SHP77 (cell line): ENCODE data around the gene LRGUK.

Experiments used
- DNase-seq, 2 experiments: peaks; one replicate each; lab custom pipeline; 2025; lab: John Stamatoyannopoulos, UW

LRGUK gene

DNA sequence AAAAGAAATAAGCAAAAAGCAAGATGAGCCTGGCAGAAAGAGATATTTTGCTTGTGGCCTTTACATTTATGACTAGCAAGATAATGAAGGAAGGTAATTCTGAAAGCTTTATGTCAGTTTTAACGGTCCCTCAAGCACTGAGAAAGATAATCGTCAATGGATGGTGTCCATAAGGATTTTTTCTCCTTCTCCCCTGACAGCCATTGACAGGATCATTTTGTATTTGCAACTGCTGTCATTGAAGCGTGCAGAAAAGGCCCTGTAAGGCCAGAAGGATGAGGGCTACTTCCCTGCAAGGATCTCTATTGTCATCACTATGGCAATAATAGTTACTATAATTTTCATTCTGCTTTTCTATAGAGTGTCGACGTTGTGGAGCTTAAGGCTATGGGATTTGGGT is 994 bp upstream of the LRGUK start:
- DNase-seq = no peak

DNA sequence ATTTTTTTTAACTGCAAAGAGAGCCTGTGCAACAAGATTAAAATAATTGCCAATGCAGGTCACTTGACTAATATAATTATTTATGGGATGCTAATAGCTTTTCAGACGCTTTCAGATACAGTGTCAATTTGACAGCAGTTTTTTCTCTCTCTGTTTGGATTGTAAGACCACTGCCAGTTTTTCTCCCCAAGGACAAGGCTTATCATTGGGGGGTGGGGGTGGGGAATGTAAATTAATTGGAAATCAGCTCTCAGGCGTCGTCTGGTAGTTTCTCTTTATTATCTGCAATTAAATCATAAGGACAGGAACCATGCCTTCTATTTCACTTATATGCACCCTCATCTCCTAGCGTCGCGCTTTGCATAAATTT is 559 bp upstream of the LRGUK start:
- DNase-seq = no peak

DNA sequence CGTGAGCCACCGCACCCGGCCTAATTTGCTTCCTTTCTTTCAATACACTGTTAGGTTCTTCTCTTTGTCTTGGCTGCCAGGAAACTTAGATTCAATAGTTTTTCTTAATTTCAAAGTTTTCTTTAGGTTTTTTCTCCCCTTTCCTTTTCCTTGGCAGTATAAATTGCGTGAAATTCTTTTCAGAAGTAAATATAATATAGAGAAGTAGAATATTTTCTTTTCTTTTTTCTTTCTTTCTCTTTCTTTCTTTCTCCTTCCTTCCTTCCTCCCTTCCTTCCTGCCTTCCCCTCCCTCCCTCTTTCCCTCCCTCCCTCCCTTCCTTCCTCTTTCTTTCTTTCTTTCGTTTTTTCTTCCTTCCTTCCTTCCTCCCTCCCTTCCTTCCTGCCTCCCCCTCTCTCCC is 1.7 kb downstream of the LRGUK start:
- DNase-seq = no peak

DNA sequence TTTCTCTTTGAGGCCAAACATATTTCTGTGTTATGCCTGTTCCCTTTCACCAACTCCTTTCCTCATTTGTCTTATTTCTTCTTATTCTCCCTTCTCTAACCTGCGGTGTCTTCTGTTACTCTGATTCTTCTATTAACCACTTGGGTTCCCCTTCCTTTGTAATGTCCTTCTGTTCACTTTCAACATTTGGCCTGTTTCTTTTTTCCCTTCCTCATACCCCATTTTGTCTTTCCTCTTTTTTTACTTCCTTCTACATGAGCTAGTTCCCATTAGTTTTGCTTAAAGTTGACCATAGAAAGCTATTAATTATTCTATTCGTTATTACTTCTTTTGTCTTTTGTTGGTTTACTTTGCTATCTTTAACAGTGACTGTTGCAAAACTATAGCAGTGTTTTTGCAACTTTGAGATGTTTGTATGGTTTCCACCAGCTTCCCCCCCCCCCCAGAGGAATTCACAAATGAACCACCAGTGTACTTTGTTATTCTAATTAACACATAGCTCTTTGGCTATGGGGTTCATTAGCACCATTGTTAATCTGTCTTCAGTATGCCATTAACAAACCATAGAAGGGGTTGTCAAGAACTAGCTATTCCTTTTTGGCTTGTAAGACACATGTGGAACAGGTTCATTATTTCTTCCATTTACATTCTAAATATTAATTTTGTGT is 2.9 kb downstream of the LRGUK start:
- no peak for DNase-seq

DNA sequence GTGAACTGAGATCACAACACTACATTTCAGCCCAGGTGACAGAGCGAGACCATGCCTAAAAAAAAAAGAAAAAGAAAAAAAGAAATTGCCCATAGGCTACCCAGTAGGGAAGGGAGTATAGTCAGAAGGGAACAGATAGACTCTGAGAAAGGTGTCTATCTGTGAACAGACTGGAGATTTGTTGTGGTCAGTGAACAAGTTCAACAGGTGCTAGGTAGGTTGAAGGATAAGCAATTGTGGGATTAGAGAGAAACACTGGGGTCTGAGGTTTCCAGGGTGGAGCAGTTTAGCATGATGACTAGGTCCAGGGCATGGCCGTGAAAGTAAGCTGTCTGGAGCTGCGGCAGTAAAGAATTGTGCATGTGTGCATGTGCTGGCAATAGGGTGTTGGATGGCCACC is 6.9 kb downstream of the LRGUK start:
- no peak for DNase-seq

DNA sequence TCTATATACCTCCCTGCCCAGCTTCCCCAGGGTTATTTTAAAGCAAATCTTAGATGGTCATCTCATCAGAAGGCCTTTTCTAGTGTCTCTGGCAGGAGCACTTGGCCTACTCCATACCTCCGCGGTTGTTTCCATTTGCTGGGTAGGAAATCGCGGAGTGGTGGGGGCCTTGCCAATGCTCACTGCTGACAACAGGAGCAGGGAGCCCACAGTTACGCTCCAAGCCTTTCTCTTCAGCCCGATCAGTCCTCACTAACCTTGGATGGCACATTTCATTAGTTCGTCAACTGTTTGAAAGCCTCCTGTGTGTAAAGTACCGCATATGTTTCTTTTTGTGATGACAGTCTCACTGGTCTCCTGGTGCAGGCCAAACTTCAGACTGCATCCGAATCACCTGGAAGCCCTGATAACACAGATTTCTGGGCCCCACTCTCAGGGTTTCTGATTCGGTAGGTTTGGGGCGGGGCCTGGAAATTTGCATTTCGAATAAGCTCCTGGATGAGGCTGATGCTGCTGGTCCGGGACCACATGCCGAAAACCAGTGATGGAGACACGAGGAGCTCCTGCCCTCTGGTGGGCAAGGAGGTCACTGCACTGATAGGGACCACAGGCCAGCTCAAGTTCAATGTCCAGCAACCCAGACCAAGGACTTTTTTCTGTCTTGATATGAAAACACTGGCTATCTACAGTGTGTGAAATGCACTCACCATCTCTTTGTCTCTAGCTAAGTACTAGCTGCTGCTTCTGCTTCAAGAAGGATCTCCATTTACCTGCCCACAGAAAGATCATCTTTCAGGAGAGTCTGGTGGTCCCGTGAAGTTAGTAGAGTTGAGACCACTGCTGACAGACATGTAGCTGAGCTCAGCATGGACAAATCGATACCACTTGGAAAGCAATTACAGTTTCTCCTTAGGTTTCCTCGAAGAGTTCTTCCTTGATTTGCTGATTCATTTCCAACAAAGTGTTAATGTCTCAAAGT is 14.0 kb downstream of the LRGUK start:
- peak; percentile 52 to 72 for DNase-seq

DNA sequence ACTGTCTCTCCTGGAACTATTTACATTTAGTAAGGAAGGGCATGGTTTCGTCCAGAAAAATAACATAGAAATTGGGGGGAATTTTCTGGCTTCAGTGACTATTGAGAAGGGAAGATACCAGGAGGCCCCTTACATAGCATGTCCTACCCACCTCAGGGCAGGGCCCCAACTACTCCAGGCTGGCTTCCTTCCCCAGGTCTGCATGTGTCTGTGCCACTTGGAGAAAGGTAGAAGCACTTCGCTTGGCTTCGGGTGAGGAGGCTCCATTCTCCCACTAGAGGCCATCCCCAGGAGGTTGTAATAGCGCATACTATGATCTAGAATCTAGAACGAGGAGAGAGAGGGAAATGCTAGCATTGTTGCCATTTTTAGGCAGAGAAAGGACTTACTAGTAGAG is 14.7 kb downstream of the LRGUK start:
- no peak for DNase-seq

DNA sequence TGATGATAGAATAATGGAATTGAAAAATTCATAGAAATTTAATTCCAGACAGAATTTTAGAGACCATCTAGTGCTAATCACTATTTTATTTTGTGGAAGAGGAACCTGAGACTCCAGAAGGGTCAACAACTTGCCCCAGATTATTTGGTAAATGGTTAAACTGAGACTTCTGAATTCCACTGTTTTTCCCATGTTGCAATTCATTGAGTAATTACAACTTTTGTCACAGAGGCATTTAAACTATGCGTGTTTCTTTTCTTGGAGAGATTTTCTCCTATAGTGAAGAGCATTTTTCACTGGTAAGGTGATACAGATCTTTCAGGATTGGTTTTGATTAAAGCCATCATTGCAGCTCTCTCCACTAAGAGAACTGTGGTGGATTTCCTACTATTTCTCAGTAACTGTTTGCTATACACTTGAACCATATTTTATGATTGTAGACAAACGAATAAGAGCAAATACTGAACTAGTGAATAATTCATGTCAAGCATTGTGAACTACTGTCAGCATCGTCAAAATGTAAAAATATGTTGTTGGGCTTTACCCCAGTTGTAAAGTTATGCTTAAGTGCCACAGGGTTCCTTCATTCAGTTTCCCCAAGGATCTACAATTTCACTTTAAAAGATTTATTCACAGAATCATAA is 26.5 kb downstream of the LRGUK start:
- DNase-seq = no peak

DNA sequence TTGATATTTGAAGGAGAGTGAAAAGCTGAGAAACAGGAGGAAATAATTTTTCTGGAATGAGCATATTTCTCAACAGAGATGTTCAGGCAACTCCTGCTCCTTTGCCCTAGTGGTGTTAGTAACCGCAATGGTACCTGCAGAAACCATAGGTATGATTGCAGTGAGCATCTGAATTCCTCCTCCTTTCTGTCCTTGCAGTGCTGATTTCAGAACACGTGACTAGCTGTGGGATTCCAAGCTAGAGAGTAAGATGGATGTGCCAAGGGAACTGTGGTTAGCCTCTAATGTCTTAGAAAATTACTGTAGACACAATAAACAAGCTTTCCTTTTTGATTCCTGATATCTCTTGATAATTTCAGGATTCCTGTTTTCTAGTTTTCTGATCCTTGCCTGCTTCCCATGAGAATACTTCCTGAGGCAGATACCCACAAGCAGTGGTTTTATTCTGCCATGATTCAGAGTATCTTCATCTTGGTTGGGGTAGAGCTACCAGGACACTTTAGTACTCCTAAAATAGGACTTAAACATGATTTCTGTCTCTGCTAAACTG is 27.5 kb downstream of the LRGUK start:
- DNase-seq = no peak

DNA sequence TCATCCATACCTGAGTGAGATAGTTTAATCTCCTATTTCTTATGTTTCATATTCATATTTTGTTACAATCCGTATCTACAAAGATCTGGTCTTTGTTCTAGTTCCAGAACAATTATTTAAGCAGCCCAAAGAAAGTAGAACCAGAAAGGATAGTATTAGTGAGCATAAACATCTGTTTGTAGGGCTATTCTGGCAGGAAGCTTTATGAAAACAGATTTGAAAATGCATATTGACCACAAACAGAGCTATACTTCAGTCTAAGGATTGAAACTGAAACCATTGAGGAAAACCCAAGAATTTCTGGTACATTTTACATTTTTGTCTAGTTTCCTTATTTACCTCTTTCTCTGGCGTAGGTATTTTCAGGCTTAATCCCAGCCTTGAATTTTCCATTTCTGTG is 28.1 kb downstream of the LRGUK start:
- DNase-seq = no peak

DNA sequence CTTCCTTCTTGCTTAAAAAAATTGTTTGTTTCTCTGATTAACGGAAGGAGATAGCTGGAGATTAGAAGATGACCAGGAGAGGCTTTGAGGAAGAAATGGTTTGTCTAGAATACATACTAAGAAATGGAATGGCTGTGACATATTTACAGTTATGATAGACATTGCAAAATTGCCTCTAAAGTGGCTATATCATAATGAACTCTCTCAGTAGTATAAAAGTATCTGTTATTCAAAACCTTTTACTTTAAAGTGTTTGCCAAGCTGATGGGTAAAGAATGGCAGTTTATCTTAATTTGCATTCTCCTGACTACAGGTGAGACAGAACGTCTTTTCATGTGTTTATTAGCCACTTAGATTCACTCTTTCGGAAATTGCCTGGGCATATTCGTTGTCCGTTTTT is 28.7 kb downstream of the LRGUK start:
- DNase-seq = no peak

DNA sequence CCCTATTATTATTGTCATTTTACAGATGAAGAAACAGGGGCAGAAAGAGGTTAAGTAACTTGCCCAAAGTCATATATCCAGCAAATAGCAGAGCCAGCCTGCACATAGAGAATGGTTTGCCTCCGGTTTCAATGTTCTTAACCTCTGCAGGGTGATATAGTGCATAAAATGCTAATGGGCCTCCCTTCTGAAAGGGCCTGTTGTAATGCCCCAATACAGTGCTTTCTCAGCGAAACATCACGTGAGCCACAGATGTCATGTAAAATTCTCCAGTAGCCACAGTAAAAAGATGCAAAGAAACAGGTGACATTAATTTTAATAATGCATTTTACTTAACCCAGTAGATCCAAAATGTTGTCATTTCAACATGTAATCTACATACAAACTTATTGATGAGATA is 38.1 kb downstream of the LRGUK start:
- no peak for DNase-seq

DNA sequence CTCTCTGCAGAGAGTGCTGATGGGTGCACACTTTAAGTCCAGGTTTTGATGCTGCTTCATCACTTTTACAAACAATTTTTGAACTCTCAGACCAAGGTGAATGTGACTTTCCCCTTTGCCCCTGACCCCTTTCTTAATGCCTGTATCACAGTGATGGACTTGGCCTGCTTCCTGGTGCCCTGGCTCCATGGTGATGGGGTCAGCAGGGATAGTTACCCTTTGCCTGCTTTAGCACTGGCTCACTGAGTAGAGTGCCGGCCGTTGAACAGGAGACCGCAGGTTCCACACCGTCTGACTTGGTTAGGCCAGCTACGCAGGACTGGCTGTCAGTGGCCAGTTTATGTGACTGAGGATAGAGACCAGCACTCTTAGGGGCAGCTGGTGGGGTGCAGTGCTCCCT is 40.1 kb downstream of the LRGUK start:
- DNase-seq = no peak

DNA sequence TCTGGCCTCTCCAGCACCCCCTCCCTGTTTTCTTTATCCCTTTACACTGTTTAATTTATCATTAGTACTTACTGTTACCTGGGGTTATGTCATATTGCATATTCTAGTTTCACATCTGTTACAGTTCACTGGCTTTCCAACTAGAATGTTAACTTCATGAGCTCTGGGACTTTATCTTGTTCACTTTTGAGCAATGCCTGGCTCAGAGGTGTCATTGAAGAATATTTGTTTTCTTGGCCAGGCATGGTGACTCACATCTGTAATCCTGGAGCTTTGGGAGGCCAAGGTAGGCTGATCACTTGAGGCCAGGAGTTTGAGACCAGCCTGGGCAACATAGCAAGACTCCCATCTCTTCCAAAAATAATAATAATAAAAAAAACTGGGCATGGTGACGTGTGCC is 40.7 kb downstream of the LRGUK start:
- no peak for DNase-seq

DNA sequence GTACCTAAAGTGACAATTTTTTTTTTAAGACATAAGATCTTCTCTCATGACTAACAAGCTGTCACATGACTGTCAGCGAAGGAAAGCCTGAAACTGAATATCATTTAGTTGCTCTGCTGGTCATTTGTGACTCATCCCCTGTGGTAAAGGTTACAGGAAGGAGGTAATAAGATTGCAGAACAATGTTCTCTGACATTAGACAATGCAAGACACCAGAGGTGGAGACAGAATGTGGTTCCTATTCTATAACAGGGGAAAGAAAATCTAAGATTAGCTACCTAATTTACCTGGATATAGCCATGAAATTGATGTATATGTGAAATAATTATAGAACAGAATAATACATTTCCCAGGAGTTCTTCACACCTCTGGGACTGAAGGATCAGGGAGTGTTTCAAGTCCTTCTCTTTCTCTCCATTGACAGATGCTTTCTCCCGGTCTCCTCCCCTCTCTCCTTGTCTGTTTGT is 47.7 kb downstream of the LRGUK start:
- DNase-seq = no peak

DNA sequence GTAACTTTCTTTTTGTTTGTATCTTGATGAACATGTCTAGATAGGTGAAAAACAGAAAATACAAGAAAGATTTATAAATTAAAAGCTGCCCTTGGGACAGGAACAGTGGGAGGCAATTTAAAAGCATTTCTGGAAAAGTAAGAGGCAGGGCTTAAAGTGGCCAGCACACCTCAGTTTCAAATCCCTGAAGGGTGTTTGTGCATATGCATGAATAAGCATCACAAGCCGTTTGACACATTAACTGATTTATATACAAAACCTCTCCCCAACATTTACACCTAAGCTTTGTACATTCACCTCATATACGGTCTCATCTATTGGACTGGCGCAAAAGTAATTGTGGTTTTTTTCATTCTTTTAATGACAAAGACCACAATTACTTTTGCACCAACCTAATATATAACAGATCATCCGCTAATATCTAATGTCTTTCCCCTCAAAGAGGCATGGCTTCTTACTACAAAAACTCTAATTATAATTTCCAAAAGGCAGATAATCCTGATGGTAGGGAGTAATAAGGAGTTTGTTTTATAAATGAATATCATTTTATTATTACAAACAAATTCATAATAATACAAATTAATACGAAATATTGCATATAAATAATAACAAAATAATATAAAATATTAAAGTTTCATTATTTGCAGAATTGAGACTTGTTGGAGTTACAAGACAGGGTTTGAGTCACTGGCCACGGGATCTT is 48.3 kb downstream of the LRGUK start:
- DNase-seq = no peak

DNA sequence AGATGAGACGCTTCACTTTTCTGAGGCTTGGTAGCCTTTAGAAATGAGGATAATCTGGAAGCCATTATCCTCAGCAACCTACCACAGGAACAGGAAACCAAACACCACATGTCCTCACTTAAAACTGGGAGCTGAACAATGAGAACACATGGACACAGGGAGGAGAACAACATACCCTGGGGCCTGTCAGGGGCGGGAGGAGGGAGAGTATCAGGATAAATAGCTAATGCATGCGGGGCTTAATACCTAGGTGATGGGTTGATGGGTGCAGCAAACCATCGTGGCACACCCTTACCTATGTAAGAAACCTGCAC is 48.9 kb downstream of the LRGUK start:
- no peak for DNase-seq

DNA sequence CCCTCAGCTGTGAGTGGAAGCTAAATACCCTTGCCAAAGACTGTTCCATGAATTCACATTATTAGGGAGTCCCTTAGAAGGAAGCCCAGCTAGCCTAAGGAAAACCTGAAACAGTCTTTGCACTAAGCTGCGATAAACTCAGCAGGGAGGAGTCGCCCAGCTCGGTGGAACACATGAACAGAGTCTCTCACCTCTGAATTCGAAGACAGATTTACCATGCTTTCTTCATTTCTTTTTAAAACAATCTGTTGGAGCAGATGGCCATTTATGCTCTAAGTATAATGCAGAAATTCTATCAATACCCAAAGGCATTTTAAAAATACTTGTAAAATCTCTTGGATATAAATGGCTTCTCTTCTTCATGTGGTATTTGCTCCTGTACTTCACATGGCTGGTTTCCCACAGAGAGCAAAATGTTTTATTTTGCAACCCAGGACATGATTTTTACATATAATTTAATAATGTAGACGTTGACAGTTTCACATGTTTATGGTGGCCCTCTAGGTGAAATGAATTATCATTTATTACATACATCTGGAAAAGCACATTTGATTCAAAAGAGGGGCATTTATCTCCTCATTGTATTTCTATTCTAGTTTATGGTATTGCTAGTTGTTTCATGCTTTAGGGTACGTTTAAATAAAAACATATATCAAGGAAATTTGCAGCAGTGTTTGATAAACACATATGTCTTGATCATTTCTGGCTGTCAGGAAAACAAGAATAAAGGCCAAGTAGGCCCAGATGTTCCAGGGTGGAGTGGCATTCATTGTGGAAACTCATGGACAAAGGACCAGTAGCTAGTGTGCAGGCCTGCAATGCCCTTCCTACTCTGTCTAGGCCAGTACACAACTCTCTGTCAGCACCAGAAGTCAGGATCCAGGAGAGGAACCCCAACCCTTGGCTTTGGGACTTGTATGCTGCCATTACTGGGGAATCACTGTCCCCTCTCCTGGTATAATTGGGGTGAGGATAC is 52.2 kb downstream of the LRGUK start:
- no peak for DNase-seq

DNA sequence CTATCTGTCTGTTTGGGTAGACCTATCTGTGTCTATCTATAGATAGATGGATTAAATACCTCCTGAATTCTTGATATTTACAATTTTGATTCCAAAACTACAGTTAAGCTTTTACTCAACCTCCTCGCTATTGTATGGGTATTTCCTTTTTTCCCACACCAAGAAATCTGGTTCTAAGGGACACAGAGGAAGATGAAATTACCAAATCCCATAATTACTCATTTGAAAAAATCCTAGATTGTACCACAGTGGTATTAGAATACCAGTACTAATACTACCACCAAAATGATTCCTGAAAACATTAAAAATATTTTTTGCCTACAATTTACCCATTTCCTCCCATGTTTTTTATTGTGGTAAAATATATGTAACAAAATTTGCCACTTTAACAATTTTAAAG is 53.2 kb downstream of the LRGUK start:
- no peak for DNase-seq

DNA sequence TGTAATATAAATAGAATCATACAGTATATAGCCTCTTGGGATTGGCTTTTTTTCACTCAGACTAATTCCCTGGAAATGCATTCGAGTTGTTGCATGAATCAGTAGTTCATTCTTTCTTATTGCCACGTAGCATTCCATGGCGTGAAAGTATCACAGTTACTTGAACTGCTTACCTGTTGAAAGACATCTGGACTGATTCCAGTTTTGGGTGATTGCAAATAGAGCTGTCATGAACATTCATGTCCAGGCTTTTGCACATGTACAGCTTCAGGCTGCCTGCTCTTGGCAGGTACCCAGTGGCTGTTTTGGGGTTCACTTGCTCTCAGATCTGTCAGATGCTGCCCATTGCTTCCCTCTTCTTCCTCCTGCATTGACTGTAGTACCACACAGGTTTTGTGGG is 54.9 kb downstream of the LRGUK start:
- DNase-seq = no peak

DNA sequence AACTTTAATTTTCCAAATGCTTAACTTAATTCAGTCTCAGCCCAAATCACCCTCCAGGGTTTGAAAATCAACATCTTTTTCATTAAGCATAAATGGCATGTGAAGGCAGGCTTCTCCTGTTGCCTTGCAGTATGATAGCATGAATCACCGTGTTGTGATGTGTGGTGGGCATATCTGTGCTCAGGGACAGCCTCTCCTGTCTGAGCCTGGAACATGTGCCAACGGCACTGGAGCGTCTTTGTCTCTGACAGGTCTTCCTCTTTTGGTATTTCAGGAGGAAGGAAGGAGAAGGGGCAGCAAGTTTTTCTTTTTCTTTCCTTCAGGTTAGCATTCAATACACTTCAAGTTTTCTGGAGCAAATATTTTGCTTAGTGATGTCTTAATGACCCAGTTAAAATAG is 57.6 kb downstream of the LRGUK start:
- no peak for DNase-seq
